CD4-positive, CD25-positive, alpha-beta regulatory T cell (primary cell): ENCODE data around the gene GTF2I. TPM values are rescaled to one million over a fixed set of nuclear protein-coding genes. Genes with fewer than 3 reads are reported as not detected.
A peak's percentile ranks its signal among the peaks of the same experiment; 100 is the strongest.
"Not testable (repeated sequence)": the region's sequence is repeated elsewhere in the genome, so short reads cannot be mapped to it uniquely, and the experiment has no call there.

ENCODE experiments used
- ATAC-seq, 2 donors: fragments of 150-1000 bp; cut with Tn5 transposase; one replicate each; pipeline ENCODE4 v1.10.0; 2021; ENCODE audit warnings: low read depth in 2 of 2, moderate number of reproducible peaks in 2 of 2, moderate library complexity in 1 of 2
- DNase-seq, 3 donors: peaks; one replicate each; pipeline versions ENCODE4 v3.0.0 to v3.0.0-alpha.2; 2012 to 2022; ENCODE audit warnings: mixed read lengths in 1 of 3
- H3K27ac ChIP-seq: one replicate; pipeline ENCODE4 v1.7.0; 2013; ENCODE audit warnings: mild to moderate bottlenecking, low read length; ENCODE audit not compliant: insufficient read depth, poor library complexity, severe bottlenecking
- H3K27me3 ChIP-seq: one replicate; pipeline ENCODE4 v1.7.0; 2013; ENCODE audit warnings: low read length; ENCODE audit not compliant: control insufficient read depth, insufficient read depth
- H3K36me3 ChIP-seq: one replicate; pipeline ENCODE4 v1.7.0; 2013; ENCODE audit warnings: mild to moderate bottlenecking, low read length, moderate library complexity; ENCODE audit not compliant: control insufficient read depth, insufficient read depth
- H3K4me1 ChIP-seq: 2 replicates; pipeline ENCODE4 v1.7.0; 2013; ENCODE audit warnings: mild to moderate bottlenecking, low read length; ENCODE audit not compliant: insufficient read depth, control insufficient read depth, poor library complexity, severe bottlenecking
- H3K4me3 ChIP-seq: one replicate; pipeline ENCODE4 v1.7.0; 2013; ENCODE audit warnings: low read depth, mild to moderate bottlenecking, low read length, moderate library complexity
- H3K9me3 ChIP-seq, 2 experiments: 1 replicate in 1 of 2; 2 replicates in 1 of 2; pipeline ENCODE4 v1.7.0; 2013; ENCODE audit warnings: low read length in 2 of 2, mild to moderate bottlenecking in 1 of 2, moderate library complexity in 1 of 2; ENCODE audit not compliant: control insufficient read depth in 2 of 2
- H3K27ac Mint-ChIP-seq, 3 donors: one replicate each; pipeline ENCODE4 v1.8.0; 2020 to 2022; ENCODE audit warnings: mild to moderate bottlenecking in 3 of 3, mixed read lengths in 3 of 3, moderate library complexity in 2 of 3
- H3K27me3 Mint-ChIP-seq: one replicate; pipeline ENCODE4 v1.8.0; 2022; ENCODE audit warnings: mild to moderate bottlenecking, mixed read lengths
- H3K36me3 Mint-ChIP-seq: one replicate; pipeline ENCODE4 v1.8.0; 2020; ENCODE audit warnings: mixed read lengths
- H3K4me1 Mint-ChIP-seq, 4 donors: one replicate each; pipeline ENCODE4 v1.8.0; 2020 to 2022; ENCODE audit warnings: mixed read lengths in 4 of 4, mild to moderate bottlenecking in 1 of 4
- H3K4me3 Mint-ChIP-seq, 4 donors: one replicate each; pipeline ENCODE4 v1.8.0; 2020 to 2022; ENCODE audit warnings: mild to moderate bottlenecking in 4 of 4, mixed read lengths in 4 of 4, moderate library complexity in 3 of 4
- H3K9me3 Mint-ChIP-seq, 7 donors: one replicate each; pipeline ENCODE4 v1.8.0; 2020 to 2022; ENCODE audit warnings: mixed read lengths in 7 of 7, mild to moderate bottlenecking in 3 of 7, moderate library complexity in 2 of 7
- polyA plus RNA-seq, 4 donors: library from polyadenylated mRNA; unstranded; fragments of 300-500 nt; fragmentation: Illumina TruSeq; gene quantifications; one replicate each; pipeline ENCODE4 v1.2.3, GENCODE V29; 2021
- total RNA-seq: library from RNA; stranded (reverse); gene quantifications from one replicate; pipeline ENCODE4 v1.2.3, GENCODE V29; 2022

GTF2I gene
- total and polyA plus RNA-seq, 5 donors from 2014 or later, result 37.7 to 125 (median 43.1) TPM

- not testable (repeated sequence) for H3K9me3 ChIP-seq, H3K4me3 ChIP-seq, H3K27me3 ChIP-seq, DNase-seq, H3K27ac ChIP-seq, H3K4me1 Mint-ChIP-seq, H3K9me3 Mint-ChIP-seq, H3K27ac Mint-ChIP-seq, H3K4me3 Mint-ChIP-seq, ATAC-seq, H3K4me1 ChIP-seq, H3K36me3 Mint-ChIP-seq, H3K27me3 Mint-ChIP-seq, H3K36me3 ChIP-seq
Observed at GRCh38 chr7:74758268-74758667, 100.8 kb downstream of the GTF2I start.

GRCh38 chr7:74758982-74759381, 101.5 kb downstream of the GTF2I start:
- not testable (repeated sequence) for H3K4me3 ChIP-seq, DNase-seq, H3K4me1 Mint-ChIP-seq, H3K27ac ChIP-seq, H3K4me1 ChIP-seq, H3K27ac Mint-ChIP-seq, ATAC-seq, H3K4me3 Mint-ChIP-seq, H3K36me3 Mint-ChIP-seq, H3K9me3 ChIP-seq, H3K36me3 ChIP-seq, H3K9me3 Mint-ChIP-seq, H3K27me3 ChIP-seq, H3K27me3 Mint-ChIP-seq

- H3K9me3 ChIP-seq, H3K27ac ChIP-seq, H3K27me3 Mint-ChIP-seq, H3K4me3 ChIP-seq, H3K27ac Mint-ChIP-seq, DNase-seq, H3K4me1 ChIP-seq, H3K36me3 Mint-ChIP-seq, H3K9me3 Mint-ChIP-seq, H3K4me3 Mint-ChIP-seq, H3K4me1 Mint-ChIP-seq, H3K27me3 ChIP-seq, H3K36me3 ChIP-seq: not testable (repeated sequence)
- peak; percentile 55 to 79 for ATAC-seq
Observed at GRCh38 chr7:74765205-74765918, 107.8 kb downstream of the GTF2I start.

- not testable (repeated sequence) for H3K4me1 ChIP-seq, H3K27me3 Mint-ChIP-seq, H3K27ac Mint-ChIP-seq, H3K4me3 Mint-ChIP-seq, H3K9me3 ChIP-seq, H3K9me3 Mint-ChIP-seq, DNase-seq, H3K36me3 ChIP-seq, H3K27ac ChIP-seq, ATAC-seq, H3K4me3 ChIP-seq, H3K4me1 Mint-ChIP-seq, H3K36me3 Mint-ChIP-seq, H3K27me3 ChIP-seq
Observed at GRCh38 chr7:74766509-74766908, 109.0 kb downstream of the GTF2I start.

- not testable (repeated sequence) for ATAC-seq, H3K4me1 Mint-ChIP-seq, H3K9me3 Mint-ChIP-seq, H3K27me3 ChIP-seq, DNase-seq, H3K27me3 Mint-ChIP-seq, H3K36me3 ChIP-seq, H3K4me1 ChIP-seq, H3K4me3 ChIP-seq, H3K9me3 ChIP-seq, H3K36me3 Mint-ChIP-seq, H3K27ac ChIP-seq
- peak overlapping the region in 1 of 3 donors; percentile 38 for H3K27ac Mint-ChIP-seq
- H3K4me3 Mint-ChIP-seq, result peak overlapping the region in 1 of 4 donors; percentile 24
Observed at GRCh38 chr7:74766991-74767390, 109.5 kb downstream of the GTF2I start.

GRCh38 chr7:74770062-74770461, 112.5 kb downstream of the GTF2I start:
- not testable (repeated sequence) for H3K27me3 Mint-ChIP-seq, ATAC-seq, H3K4me3 ChIP-seq, H3K27ac Mint-ChIP-seq, H3K36me3 Mint-ChIP-seq, H3K4me3 Mint-ChIP-seq, H3K9me3 Mint-ChIP-seq, DNase-seq, H3K36me3 ChIP-seq, H3K4me1 ChIP-seq, H3K27me3 ChIP-seq, H3K27ac ChIP-seq, H3K9me3 ChIP-seq, H3K4me1 Mint-ChIP-seq

- not testable (repeated sequence) for H3K9me3 Mint-ChIP-seq, H3K9me3 ChIP-seq, H3K4me3 ChIP-seq, H3K27ac ChIP-seq, ATAC-seq, H3K27me3 Mint-ChIP-seq, H3K27me3 ChIP-seq, DNase-seq, H3K36me3 Mint-ChIP-seq, H3K4me1 Mint-ChIP-seq, H3K4me3 Mint-ChIP-seq, H3K27ac Mint-ChIP-seq, H3K36me3 ChIP-seq, H3K4me1 ChIP-seq
Observed at GRCh38 chr7:74772093-74772492, 114.6 kb downstream of the GTF2I start.

- H3K27me3 ChIP-seq, H3K4me3 ChIP-seq, H3K4me3 Mint-ChIP-seq, H3K9me3 ChIP-seq, H3K27ac ChIP-seq, H3K27ac Mint-ChIP-seq, H3K27me3 Mint-ChIP-seq, H3K4me1 Mint-ChIP-seq, H3K36me3 ChIP-seq, H3K9me3 Mint-ChIP-seq, DNase-seq, H3K36me3 Mint-ChIP-seq, H3K4me1 ChIP-seq: not testable (repeated sequence)
- peak; percentile 47 to 48 for ATAC-seq
Observed at GRCh38 chr7:74773760-74774750, 116.5 kb downstream of the GTF2I start, which contains the start of gene NCF1. NCF1 (plus strand) TSS chr7:74774011; CDS start chr7:74774032, 21 bp downstream.
